PC-9 (cell line): ENCODE data around the gene PEX26.

Source experiments
- EZH2 ChIP-seq: fragments of 200-600 bp; sonication (generic); IDR thresholded peaks from 2 replicates; pipeline ENCODE4 v1.8.0; 2017; ENCODE audit warnings: antibody characterized with exemption, low read depth
- TF ChIP-seq, protein P1 (sequence below): fragments of 200-600 bp; sonication (generic); conservative IDR thresholded peaks from 2 replicates; pipeline ENCODE4 v1.6.1; 2017; ENCODE audit warnings: mixed run types, antibody characterized with exemption, mild to moderate bottlenecking, moderate library complexity

DNA sequence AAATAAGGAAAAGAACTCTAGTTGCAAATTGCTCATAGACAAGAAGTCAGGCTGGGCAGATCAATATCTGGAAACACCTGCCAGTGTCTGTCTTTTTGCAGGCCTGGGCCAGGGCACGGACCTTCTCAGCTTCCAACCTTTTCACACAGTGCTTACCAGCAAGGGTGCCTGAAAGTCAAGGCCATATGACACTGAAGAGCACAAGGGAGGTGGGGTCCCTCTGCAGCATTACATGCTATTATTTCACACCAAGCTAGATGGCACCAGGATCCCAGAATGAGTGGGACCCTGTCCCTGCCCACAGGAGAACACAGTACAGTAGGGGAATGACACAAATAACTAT is 5.9 kb upstream of the PEX26 start:
- TF ChIP-seq, protein P1, sequence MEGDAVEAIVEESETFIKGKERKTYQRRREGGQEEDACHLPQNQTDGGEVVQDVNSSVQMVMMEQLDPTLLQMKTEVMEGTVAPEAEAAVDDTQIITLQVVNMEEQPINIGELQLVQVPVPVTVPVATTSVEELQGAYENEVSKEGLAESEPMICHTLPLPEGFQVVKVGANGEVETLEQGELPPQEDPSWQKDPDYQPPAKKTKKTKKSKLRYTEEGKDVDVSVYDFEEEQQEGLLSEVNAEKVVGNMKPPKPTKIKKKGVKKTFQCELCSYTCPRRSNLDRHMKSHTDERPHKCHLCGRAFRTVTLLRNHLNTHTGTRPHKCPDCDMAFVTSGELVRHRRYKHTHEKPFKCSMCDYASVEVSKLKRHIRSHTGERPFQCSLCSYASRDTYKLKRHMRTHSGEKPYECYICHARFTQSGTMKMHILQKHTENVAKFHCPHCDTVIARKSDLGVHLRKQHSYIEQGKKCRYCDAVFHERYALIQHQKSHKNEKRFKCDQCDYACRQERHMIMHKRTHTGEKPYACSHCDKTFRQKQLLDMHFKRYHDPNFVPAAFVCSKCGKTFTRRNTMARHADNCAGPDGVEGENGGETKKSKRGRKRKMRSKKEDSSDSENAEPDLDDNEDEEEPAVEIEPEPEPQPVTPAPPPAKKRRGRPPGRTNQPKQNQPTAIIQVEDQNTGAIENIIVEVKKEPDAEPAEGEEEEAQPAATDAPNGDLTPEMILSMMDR = no peak
- TF ChIP-seq EZH2 = no peak
